Uterus (tissue), 2 donors: ENCODE data around the gene SERP1.

Experiments used
- CTCF ChIP-seq, 4 experiments: fragments of 200-600 bp in 2 of 4; fragments of 450-650 bp in 2 of 4; sonication (generic) in 2 of 4; IDR thresholded peaks; one replicate each; pipeline ENCODE4 v1.5.1; 2016 to 2019; ENCODE audit warnings: antibody characterized with exemption in 4 of 4, mild to moderate bottlenecking in 2 of 4, moderate library complexity in 1 of 4
- POLR2A ChIP-seq, 2 donors: fragments of 450-650 bp; IDR thresholded peaks; one replicate each; pipeline ENCODE4 v1.6.1; 2016; ENCODE audit warnings: antibody characterized with exemption in 2 of 2, mild to moderate bottlenecking in 1 of 2, moderate library complexity in 1 of 2

- TF ChIP-seq CTCF (IDR thresholded peaks at IDR 0.05) (no peak), POLR2A (IDR thresholded peaks at IDR 0.05) (no peak)
These were observed 41.8 kb downstream of the SERP1 start for GRCh38 chr3:150504483-150504882.
